ENCODE data around the gene SLC30A1.
"Not testable (repeated sequence)": the region's sequence is repeated elsewhere in the genome, so short reads cannot be mapped to it uniquely, and the experiment has no call there.

The SLC30A1 gene

GRCh38 chr1:211574705-211575104 lies 4.3 kb downstream of the SLC30A1 start:
- no peak overlapping the region for H3K4me3 ChIP-seq (ENCODE audit: low read length)

GRCh38 chr1:211571998-211572397 lies 7.0 kb downstream of the SLC30A1 start:
- Histone ChIP-seq H3K4me1 (ENCODE audit: control insufficient read depth, insufficient read depth, low read length) (peaks cover 5% of the 10 kb centered on the region), H3K9ac (ENCODE audit: low read length) (no peak overlapping the region), H3K36me3 (ENCODE audit: control insufficient read depth, insufficient read depth, low read length) (peaks cover 4% of the 10 kb centered on the region), H3K4me3 (ENCODE audit: low read length) (no peak overlapping the region), H3K27ac (ENCODE audit: low read depth, low read length) (no peak overlapping the region), H3K27me3 (ENCODE audit: control insufficient read depth, insufficient read depth, low read length) (no peaks in the 10 kb centered on the region)

More at GRCh38 chr1:211574705-211575104, 4.3 kb downstream of the SLC30A1 start:
- Histone ChIP-seq H3K4me1 (ENCODE audit: control insufficient read depth, insufficient read depth, low read length) (peaks cover 7% of the 10 kb centered on the region), H3K36me3 (ENCODE audit: control insufficient read depth, insufficient read depth, low read length) (peaks cover 4% of the 10 kb centered on the region), H3K27me3 (ENCODE audit: control insufficient read depth, insufficient read depth, low read length) (no peaks in the 10 kb centered on the region), H3K9ac (ENCODE audit: low read length) (no peak overlapping the region), H3K27ac (ENCODE audit: low read depth, low read length) (no peak overlapping the region)

GRCh38 chr1:211570378-211570777 lies 8.6 kb downstream of the SLC30A1 start:
- H3K9ac ChIP-seq (ENCODE audit: low read length); H3K4me1 ChIP-seq (ENCODE audit: control insufficient read depth, insufficient read depth, low read length); H3K4me3 ChIP-seq (ENCODE audit: low read length); H3K27me3 ChIP-seq (ENCODE audit: control insufficient read depth, insufficient read depth, low read length); H3K36me3 ChIP-seq (ENCODE audit: control insufficient read depth, insufficient read depth, low read length); H3K27ac ChIP-seq (ENCODE audit: low read depth, low read length): not testable (repeated sequence)

GRCh38 chr1:211566431-211567025 lies 12.4 kb downstream of the SLC30A1 start:
- Histone ChIP-seq H3K4me1 (ENCODE audit: control insufficient read depth, insufficient read depth, low read length) (no peaks in the 10 kb centered on the region), H3K27ac (ENCODE audit: low read depth, low read length) (no peak overlapping the region), H3K36me3 (ENCODE audit: control insufficient read depth, insufficient read depth, low read length) (no peaks in the 10 kb centered on the region), H3K27me3 (ENCODE audit: control insufficient read depth, insufficient read depth, low read length) (no peaks in the 10 kb centered on the region), H3K9ac (ENCODE audit: low read length) (no peak overlapping the region), H3K4me3 (ENCODE audit: low read length) (no peak overlapping the region)

- no peaks in the 10 kb centered on the region for H3K27me3 ChIP-seq (ENCODE audit: control insufficient read depth, insufficient read depth, low read length)
- no peak overlapping the region for H3K4me3 ChIP-seq (ENCODE audit: low read length)
- no peaks in the 10 kb centered on the region for H3K4me1 ChIP-seq (ENCODE audit: control insufficient read depth, insufficient read depth, low read length)
- H3K36me3 ChIP-seq (ENCODE audit: control insufficient read depth, insufficient read depth, low read length) = no peaks in the 10 kb centered on the region
- H3K27ac ChIP-seq (ENCODE audit: low read depth, low read length) = no peak overlapping the region
- H3K9ac ChIP-seq (ENCODE audit: low read length) = no peak overlapping the region
These were observed 14.9 kb downstream of the SLC30A1 start for GRCh38 chr1:211564084-211564483.

GRCh38 chr1:211559222-211560010 lies 19.5 kb downstream of the SLC30A1 start:
- H3K4me3 ChIP-seq (ENCODE audit: low read length) = no peak overlapping the region
- no peak overlapping the region for H3K27ac ChIP-seq (ENCODE audit: low read depth, low read length)
- H3K4me1 ChIP-seq (ENCODE audit: control insufficient read depth, insufficient read depth, low read length) = no peaks in the 10 kb centered on the region
- no peak overlapping the region for H3K9ac ChIP-seq (ENCODE audit: low read length)
- H3K27me3 ChIP-seq (ENCODE audit: control insufficient read depth, insufficient read depth, low read length) = no peaks in the 10 kb centered on the region
- no peaks in the 10 kb centered on the region for H3K36me3 ChIP-seq (ENCODE audit: control insufficient read depth, insufficient read depth, low read length)

GRCh38 chr1:211557894-211558625 lies 20.9 kb downstream of the SLC30A1 start:
- no peaks in the 10 kb centered on the region for H3K36me3 ChIP-seq (ENCODE audit: control insufficient read depth, insufficient read depth, low read length)
- H3K9ac ChIP-seq (ENCODE audit: low read length) = no peak overlapping the region
- H3K4me1 ChIP-seq (ENCODE audit: control insufficient read depth, insufficient read depth, low read length) = no peaks in the 10 kb centered on the region
- H3K27ac ChIP-seq (ENCODE audit: low read depth, low read length) = no peak overlapping the region
- H3K27me3 ChIP-seq (ENCODE audit: control insufficient read depth, insufficient read depth, low read length) = no peaks in the 10 kb centered on the region
- H3K4me3 ChIP-seq (ENCODE audit: low read length) = no peak overlapping the region

GRCh38 chr1:211553549-211553948 lies 25.4 kb downstream of the SLC30A1 start:
- Histone ChIP-seq H3K4me3 (ENCODE audit: low read length) (no peak overlapping the region), H3K4me1 (ENCODE audit: control insufficient read depth, insufficient read depth, low read length) (no peaks in the 10 kb centered on the region), H3K27me3 (ENCODE audit: control insufficient read depth, insufficient read depth, low read length) (no peaks in the 10 kb centered on the region)

GRCh38 chr1:211551638-211552460 lies 27.1 kb downstream of the SLC30A1 start:
- no peaks in the 10 kb centered on the region for H3K36me3 ChIP-seq (ENCODE audit: control insufficient read depth, insufficient read depth, low read length)
- H3K4me3 ChIP-seq (ENCODE audit: low read length) = no peak overlapping the region
- H3K27me3 ChIP-seq (ENCODE audit: control insufficient read depth, insufficient read depth, low read length) = no peaks in the 10 kb centered on the region
- H3K4me1 ChIP-seq (ENCODE audit: control insufficient read depth, insufficient read depth, low read length) = no peaks in the 10 kb centered on the region
- H3K9ac ChIP-seq (ENCODE audit: low read length) = no peak overlapping the region
- H3K27ac ChIP-seq (ENCODE audit: low read depth, low read length) = no peak overlapping the region

More at GRCh38 chr1:211553549-211553948, 25.4 kb downstream of the SLC30A1 start:
- H3K36me3 ChIP-seq (ENCODE audit: control insufficient read depth, insufficient read depth, low read length) = no peaks in the 10 kb centered on the region
- no peak overlapping the region for H3K27ac ChIP-seq (ENCODE audit: low read depth, low read length)
- H3K9ac ChIP-seq (ENCODE audit: low read length) = no peak overlapping the region

GRCh38 chr1:211549092-211549711 lies 29.8 kb downstream of the SLC30A1 start:
- no peaks in the 10 kb centered on the region for H3K27me3 ChIP-seq (ENCODE audit: control insufficient read depth, insufficient read depth, low read length)
- no peaks in the 10 kb centered on the region for H3K36me3 ChIP-seq (ENCODE audit: control insufficient read depth, insufficient read depth, low read length)
- no peak overlapping the region for H3K4me3 ChIP-seq (ENCODE audit: low read length)
- H3K4me1 ChIP-seq (ENCODE audit: control insufficient read depth, insufficient read depth, low read length) = no peaks in the 10 kb centered on the region
- H3K9ac ChIP-seq (ENCODE audit: low read length) = no peak overlapping the region
- H3K27ac ChIP-seq (ENCODE audit: low read depth, low read length) = no peak overlapping the region

GRCh38 chr1:211548321-211549091 lies 30.5 kb downstream of the SLC30A1 start:
- Histone ChIP-seq H3K4me1 (ENCODE audit: control insufficient read depth, insufficient read depth, low read length) (no peaks in the 10 kb centered on the region), H3K4me3 (ENCODE audit: low read length) (no peak overlapping the region), H3K9ac (ENCODE audit: low read length) (no peak overlapping the region), H3K36me3 (ENCODE audit: control insufficient read depth, insufficient read depth, low read length) (no peaks in the 10 kb centered on the region), H3K27ac (ENCODE audit: low read depth, low read length) (no peak overlapping the region), H3K27me3 (ENCODE audit: control insufficient read depth, insufficient read depth, low read length) (no peaks in the 10 kb centered on the region)
